ELF-1 (cell line): ENCODE data around the gene AMMECR1.
"Not testable (repeated sequence)": the region's sequence is repeated elsewhere in the genome, so short reads cannot be mapped to it uniquely, and the experiment has no call there.

Experiments
- DNase-seq: peaks from one replicate; pipeline ENCODE4 v3.0.0-alpha.2; 2016; ENCODE audit warnings: low read depth, low spot score

The AMMECR1 gene

DNA sequence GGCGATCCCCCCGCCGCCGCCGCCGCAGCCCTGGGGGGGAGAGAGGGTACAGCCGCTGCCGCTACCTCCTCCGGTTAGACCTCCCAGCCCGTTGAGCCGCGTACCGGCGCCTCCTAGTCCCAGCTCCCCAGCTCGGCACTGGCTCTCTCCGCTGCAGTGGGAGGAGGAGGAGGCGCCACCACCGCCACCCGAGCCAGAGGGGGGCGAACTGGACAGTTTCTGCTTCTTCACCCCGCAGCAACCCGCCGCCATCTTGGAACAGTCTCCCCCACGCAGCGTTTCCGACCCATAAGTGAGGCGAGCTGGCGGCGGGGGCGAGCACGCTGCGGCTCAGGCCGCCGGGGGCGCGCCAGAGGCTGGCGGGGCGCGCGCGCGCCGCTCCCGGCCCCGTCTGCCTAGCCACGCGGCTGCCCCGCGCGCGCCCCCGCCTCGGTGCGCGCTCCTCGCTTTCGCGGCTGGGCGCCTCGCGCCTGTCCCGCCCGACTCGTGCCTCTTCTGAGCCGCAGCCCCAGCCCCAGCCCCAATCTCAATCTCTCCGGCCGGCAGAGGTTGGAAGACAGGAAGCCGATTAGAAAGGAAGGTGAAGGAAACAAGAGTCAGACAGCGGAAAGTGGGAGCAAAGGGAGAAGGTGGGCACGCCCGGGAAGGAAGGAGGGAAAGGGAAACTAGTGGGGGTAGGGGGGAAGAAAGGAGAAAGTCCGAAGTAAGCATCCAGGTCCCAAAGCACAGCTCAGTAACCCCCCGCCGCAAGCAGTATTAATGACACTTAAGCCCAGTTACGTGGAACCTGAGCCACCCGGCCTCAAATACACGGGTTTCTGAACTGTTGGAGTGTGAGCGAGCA is at the start of gene AMMECR1:
TSS of gene AMMECR1 (minus strand) at position 266 of the 844 bp plus-strand sequence. CDS start at position 252, 14 bp downstream.
- peak; percentile 87 for DNase-seq

DNA sequence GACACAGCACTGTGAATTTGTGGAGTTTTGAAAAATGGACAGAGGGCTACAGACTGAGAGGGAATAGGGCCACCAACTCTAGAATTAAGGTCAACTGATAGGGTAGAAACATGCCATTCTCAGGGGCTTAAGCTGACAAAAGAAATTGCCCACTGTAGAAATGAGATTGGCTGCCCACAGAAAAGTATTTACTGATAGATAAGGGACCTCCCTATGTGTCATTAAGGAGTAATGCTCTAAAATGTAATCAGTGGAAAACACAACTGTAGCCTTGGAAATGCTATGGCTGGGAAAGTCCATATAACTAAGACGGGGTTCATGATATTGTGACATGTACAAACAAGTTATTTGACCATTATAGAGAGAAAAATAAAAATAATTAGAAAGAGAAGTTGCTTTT is 45.4 kb upstream of the AMMECR1 start:
- DNase-seq: no peak

- no peak for DNase-seq
Observed at GRCh38 chrX:110359273-110359672, 41.4 kb upstream of the AMMECR1 start.

DNA sequence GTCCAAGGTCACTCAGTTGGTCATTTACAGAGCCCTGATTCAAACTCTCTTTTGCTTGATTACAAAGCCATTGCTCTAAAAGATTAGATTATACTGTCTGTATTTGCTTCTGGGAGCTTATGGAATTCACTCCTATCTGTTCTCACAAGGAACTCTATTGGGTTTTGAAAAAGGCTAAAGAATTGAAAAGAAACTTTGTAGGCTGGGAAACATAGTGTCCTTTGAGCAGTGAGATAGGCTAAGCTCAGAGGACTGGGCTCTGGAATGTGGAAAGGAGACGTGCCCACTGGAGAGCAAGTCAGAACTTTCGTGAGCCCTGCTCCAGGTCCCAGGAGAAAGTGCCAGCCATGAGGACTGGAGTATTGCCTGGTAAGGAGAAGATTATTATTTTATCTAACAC is 40.7 kb upstream of the AMMECR1 start, which contains the start of gene RTL9:
TSS of gene RTL9 (plus strand) at position 301 of the 400 bp plus-strand sequence. CDS start 91,770 bp downstream, outside the sequence.
- DNase-seq: no peak

- DNase-seq: peak; percentile 36
Observed at GRCh38 chrX:110346681-110347080, 28.8 kb upstream of the AMMECR1 start.

- DNase-seq: no peak
Observed at GRCh38 chrX:110341189-110342035, 23.5 kb upstream of the AMMECR1 start.

DNA sequence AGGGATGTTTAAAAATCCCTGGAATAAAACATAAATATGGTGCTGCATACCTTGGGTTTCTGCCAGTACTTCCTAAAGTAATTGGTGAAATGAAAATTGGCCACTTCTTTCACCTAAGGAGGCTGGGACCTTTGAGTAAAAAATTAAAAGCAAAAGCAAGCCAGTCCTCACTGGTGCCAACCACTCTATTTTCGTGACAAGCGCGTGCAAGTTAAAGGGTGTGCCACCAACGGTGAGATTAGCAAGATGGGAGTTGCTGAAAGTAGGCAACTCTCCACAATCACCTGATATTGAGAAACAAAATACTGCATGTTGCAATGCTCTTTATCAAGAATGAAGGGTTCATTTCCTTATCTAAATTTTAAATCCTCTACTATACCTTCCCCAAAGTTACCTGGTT is 21.1 kb upstream of the AMMECR1 start:
- DNase-seq: no peak

GRCh38 chrX:110333458-110333857 is 15.6 kb upstream of the AMMECR1 start:
- not testable (repeated sequence) for DNase-seq

DNA sequence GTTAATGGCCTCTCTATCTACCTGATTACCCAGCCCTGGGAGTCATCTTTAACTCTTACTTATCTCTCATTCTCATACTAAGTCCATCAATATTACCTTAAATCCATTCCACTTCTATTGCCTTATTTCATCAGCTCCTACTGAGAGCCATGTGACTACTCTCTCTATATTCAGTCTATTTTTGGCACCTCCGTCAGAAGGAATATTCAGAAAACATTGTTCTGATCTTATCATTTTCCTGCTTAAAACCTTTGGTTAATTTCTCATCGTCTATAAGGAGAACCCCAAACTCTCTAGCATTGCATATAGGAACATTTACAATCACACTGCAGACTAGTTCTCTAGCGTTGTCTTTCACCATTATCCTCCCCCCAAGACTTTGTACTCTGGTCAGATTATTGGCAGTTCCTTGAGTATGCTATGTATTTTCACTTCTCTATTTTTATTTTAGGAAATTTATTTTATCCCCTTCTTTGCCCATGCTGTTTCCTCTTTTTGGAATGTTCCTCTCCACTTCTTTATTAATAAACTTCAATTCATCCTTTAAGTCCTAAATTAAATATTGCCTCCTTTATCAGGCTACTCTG is 13.7 kb upstream of the AMMECR1 start:
- DNase-seq: no peak

DNA sequence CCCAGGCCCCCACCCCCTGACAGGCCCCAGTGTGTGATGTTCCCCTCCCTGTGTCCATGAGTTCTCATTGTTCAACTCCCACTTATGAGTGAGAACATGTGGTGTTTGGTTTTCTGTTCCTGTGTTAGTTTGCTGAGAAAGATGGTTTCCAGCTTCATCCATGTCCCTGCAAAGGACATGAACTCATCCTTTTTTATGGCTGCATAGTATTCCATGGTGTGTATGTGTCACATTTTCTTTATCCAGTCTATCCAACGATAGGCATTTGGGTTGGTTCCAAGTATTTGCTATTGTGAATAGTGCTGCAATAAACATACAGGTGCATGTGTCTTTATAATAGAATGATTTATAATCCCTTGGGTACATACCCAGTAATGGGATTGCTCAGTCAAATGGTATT is 10.7 kb upstream of the AMMECR1 start:
- not testable (repeated sequence) for DNase-seq

- no peak for DNase-seq
Observed at GRCh38 chrX:110327336-110327735, 9.5 kb upstream of the AMMECR1 start.

DNA sequence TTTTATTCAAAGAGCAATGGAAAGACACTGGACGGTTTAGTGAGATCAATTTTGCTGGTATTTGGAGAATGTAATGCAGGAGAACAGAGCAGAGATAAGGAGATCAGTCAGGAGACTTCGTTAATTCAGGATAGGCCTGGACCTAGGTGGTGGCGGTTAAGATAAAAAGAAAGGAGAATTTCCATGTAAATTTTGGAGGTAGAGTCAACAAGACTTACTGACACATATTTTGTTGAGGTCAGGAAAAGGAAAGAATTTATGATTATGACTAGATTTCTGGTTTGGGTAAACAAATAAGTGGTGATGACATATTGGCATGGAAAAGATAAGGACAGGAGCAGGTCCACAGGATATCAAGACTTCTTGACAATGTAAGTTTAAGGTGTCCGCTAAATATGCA is 8.8 kb upstream of the AMMECR1 start:
- DNase-seq: no peak

GRCh38 chrX:110322603-110323002 is 4.7 kb upstream of the AMMECR1 start:
- no peak for DNase-seq

GRCh38 chrX:110321670-110322069 is 3.8 kb upstream of the AMMECR1 start:
- no peak for DNase-seq

DNA sequence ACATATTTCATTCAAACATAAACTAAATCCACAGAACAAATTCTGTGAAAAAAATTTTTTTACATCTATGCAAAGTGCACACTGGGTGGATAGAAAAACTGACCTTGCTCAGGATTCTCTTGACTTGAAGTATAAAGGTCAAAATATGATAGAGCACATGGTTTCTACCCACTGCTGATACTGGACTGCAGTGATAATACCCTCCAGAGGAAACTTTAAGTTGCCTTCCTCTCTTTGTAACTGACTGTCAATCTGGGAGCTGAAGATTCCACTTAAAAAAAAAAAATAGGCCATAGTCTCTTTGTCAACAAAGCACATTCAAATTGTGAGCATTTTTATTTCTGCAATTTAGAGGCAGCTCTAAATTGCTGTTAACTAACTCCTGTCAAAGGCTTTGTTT is 3.2 kb upstream of the AMMECR1 start:
- no peak for DNase-seq

- no peak for DNase-seq
Observed at GRCh38 chrX:110320381-110320987, 2.6 kb upstream of the AMMECR1 start.

- no peak for DNase-seq
Observed at GRCh38 chrX:110318664-110318968, 731 bp upstream of the AMMECR1 start.

GRCh38 chrX:110317061-110317819 is 645 bp downstream of the AMMECR1 start:
- DNase-seq: peak; percentile 50

GRCh38 chrX:110316351-110317060 is 1.4 kb downstream of the AMMECR1 start:
- DNase-seq: peak; percentile 21

DNA sequence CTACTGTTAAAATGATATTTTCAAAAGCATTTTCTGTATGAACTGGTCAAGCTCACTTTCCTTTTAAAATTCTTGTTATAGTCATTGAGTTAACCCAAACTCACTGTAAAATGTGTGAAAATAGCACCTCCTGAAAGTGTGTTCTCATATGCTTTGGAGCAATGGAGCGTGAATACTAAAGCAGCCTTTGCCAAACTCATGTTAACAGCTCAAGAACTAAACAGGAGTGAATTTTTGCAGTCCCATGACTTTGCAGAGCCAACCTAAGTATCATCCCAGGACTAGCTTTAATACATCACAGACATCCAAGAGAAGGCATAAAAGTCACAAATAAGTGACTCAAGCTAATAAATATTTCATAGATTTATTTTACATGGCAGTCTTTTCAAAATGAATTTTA is 2.3 kb downstream of the AMMECR1 start:
- no peak for DNase-seq
